Measurements from ENCODE around the gene MYD88. TPM values are rescaled to one million over a fixed set of nuclear protein-coding genes. Genes with fewer than 3 reads are reported as not detected.

MYD88 gene
- total RNA-seq, 1 donor from 2014 or later: 70.2 TPM

DNA sequence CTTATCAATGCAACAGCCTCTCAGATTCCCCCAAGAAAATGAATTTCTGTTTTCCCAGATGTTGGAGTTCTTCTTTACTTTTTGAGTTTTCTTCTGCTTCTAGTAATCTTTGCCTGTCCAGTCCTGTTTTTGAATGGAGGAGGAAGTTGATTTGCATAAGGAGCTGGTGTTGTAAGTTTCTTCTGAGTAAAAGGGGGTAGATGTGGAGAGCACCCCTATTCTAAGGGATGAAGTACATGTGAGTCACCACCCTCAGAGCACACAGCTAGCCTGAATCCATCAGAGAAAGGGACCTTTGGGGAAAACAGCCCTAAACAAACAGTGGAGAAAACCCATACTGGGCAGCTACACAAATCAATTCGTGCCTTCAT lies 36.0 kb upstream of the MYD88 start:
- ATAC-seq: peak; percentile 66
- Histone ChIP-seq H3K4me1 (peaks cover 5% of the 10 kb centered on the region), H3K27me3 (no peaks in the 10 kb centered on the region), H3K4me3 (no peak overlapping the region), H3K9me3 (no peaks in the 10 kb centered on the region), H3K36me3 (no peaks in the 10 kb centered on the region), H3K27ac (no peak overlapping the region)
- intact Hi-C loops (cut with DNase I): no loop called here
- DNase-seq: no peak
- TF ChIP-seq, protein P1, sequence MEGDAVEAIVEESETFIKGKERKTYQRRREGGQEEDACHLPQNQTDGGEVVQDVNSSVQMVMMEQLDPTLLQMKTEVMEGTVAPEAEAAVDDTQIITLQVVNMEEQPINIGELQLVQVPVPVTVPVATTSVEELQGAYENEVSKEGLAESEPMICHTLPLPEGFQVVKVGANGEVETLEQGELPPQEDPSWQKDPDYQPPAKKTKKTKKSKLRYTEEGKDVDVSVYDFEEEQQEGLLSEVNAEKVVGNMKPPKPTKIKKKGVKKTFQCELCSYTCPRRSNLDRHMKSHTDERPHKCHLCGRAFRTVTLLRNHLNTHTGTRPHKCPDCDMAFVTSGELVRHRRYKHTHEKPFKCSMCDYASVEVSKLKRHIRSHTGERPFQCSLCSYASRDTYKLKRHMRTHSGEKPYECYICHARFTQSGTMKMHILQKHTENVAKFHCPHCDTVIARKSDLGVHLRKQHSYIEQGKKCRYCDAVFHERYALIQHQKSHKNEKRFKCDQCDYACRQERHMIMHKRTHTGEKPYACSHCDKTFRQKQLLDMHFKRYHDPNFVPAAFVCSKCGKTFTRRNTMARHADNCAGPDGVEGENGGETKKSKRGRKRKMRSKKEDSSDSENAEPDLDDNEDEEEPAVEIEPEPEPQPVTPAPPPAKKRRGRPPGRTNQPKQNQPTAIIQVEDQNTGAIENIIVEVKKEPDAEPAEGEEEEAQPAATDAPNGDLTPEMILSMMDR (IDR thresholded peaks at IDR 0.05): no peak

DNA sequence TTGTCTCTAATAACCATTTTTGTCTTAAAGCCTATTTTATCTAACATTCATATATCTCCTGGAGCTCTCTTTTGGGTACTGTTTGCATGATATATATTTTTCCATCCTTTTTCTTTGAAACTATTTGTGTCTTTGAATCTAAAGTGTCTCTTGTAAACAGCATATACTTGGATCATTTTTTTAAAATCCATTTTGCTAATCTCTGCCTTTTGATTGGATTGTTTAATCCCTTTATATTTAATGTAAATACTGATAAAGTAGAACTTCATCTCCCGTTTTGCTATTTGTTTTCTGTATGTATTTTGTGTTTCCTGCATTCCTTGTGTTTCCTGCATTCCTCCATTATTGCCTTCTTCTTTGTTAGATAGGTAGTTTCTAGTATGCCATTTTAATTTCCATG lies 32.9 kb upstream of the MYD88 start:
- Histone ChIP-seq H3K4me1 (peaks cover 5% of the 10 kb centered on the region), H3K4me3 (no peak overlapping the region), H3K9me3 (no peaks in the 10 kb centered on the region), H3K36me3 (no peaks in the 10 kb centered on the region), H3K27ac (no peak overlapping the region), H3K27me3 (no peaks in the 10 kb centered on the region)
- intact Hi-C loops (cut with DNase I): no loop called here
- DNase-seq: no peak
- ATAC-seq: no peak
- TF ChIP-seq, protein P1 (IDR thresholded peaks at IDR 0.05): no peak

DNA sequence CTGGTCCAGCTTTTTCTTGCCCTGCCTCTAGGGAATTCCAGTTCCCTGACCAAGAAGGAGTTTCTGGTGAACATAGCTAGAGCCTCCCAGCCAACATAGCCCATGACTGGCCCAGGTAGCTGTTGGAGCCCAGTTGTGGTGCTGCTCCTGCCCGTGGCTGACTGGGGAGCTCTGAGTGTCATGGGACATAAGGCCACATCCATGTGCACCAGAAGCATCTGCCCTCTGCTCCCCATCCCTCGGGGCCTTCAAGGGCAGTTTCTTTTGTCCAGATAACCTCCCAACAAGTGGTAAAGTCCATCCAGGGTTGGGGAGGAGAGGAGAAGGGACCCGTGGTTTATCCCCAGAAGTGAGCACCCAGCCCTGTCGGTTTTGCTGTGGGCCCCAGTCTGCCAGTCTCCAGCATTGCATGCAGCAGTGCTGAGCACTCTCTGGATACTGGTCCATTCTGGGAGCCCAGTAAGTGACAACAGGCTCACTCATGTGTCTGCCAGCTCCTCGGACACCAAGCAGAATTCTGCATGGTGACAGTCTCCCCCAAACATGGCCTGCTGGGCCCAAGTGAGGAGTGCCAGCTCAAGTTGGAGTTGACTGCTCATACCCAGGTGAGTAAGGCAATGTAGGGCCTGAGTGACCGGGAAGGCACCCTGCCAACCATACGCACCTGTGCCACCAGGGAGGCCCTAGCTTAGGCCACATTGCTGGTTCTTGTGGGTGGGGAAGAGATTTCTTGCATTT lies 30.4 kb upstream of the MYD88 start:
- H3K4me1 ChIP-seq: no peaks in the 10 kb centered on the region
- TF ChIP-seq, protein P1 (IDR thresholded peaks at IDR 0.05): no peak
- no peaks in the 10 kb centered on the region for H3K36me3 ChIP-seq
- H3K27ac ChIP-seq: no peak overlapping the region
- DNase-seq: no peak
- intact Hi-C loops (cut with DNase I): no loop called here
- no peaks in the 10 kb centered on the region for H3K9me3 ChIP-seq
- H3K4me3 ChIP-seq: no peak overlapping the region
- ATAC-seq: no peak
- no peaks in the 10 kb centered on the region for H3K27me3 ChIP-seq

DNA sequence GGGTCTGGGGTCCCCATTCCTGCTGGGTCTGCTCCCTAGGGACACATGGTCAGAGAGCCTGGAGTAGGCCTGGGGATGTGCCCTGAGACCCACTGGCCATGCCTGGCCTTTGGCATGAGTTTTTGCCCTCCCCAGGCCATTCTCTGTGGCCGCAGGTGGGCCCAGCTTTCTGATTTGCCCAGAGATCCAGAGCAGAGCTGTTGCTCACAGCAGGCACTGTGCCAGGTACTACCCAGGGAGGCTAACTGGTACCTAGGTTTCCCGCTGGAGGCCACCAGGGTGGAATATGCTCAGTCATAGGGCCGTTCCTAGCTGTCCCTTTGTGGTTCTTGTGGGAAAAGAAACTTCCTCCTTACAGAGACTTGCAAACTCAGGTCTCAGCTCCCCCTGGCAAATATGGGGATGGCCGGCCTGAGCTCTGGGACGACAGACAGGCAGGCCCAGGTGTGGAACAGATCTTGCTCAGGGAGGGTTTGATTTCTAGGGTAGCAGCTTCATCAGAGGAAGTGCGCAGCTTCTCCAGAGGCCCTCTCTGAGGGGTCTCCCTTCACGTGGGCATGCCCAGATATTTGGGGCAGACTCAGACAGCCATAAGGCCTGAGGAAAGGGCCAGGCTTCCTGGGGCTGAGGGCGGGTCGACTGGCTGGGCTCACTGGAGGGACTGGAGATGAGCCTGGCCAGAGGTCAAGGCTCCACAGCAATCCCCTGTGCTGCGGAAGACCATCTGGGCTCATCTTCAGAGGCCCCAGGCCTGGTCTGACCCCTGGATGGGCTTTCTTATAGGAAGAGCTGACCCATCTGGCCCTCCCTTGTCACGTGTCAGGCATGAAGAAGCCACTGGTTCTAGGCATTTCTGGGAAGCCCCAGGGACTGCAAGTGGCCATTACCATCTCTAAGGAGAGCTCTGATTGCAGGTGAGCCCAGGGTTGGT lies 29.5 kb upstream of the MYD88 start:
- ATAC-seq (peak; percentile 66), DNase-seq (peak; percentile 52)
- Histone ChIP-seq H3K27ac (no peak overlapping the region), H3K36me3 (no peaks in the 10 kb centered on the region), H3K9me3 (no peaks in the 10 kb centered on the region), H3K4me1 (no peaks in the 10 kb centered on the region), H3K4me3 (no peak overlapping the region), H3K27me3 (no peaks in the 10 kb centered on the region)
- TF ChIP-seq, protein P1 (IDR thresholded peaks at IDR 0.05): no peak
- intact Hi-C loops (cut with DNase I): no loop called here

DNA sequence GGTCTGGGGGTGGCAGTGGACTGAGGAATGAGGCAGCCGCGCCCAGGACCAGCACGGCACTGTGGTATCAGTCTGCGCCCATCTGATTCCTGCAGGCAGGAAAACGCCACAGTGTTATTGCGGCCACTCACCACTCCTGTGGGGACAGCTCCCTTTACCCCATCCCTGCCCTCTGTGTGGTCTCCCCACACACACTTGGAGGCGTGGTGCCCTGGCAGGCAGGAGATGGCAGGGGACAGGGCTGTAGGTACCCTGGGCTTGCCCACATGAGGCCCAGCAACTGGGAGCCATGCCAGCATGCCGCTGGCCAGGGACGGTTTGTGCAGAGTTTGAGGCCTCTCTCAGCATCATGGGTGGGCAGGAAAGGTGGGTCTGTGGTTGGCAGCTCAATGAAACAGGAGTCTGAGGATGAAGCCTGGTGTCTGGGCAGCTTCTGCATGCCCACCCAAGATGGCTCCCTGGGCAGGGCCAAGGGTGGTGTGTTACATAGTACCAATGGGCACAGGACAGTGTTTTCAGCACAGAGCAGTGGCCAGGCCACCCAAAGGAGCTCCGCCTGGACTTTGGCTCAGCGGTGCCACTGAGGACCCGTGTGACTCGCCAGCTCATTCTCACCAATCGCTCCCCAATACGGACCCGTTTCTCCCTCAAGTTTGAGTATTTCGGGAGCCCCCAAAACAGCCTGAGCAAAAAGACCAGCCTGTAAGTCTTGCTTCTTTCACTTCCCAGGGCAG lies 28.7 kb upstream of the MYD88 start:
- intact Hi-C loops (cut with DNase I): no loop called here

More for the DNA sequence above, 28.7 kb upstream of the MYD88 start:
- H3K27ac ChIP-seq: no peak overlapping the region
- H3K4me3 ChIP-seq: no peak overlapping the region
- H3K4me1 ChIP-seq: no peaks in the 10 kb centered on the region
- no peak for ATAC-seq
- H3K27me3 ChIP-seq: no peaks in the 10 kb centered on the region
- no peaks in the 10 kb centered on the region for H3K36me3 ChIP-seq
- TF ChIP-seq, protein P1 (IDR thresholded peaks at IDR 0.05): no peak
- DNase-seq: no peak
- no peaks in the 10 kb centered on the region for H3K9me3 ChIP-seq

All from upper lobe of right lung (tissue), 1 donor.